DMS 273 treated with DMSO at 0.1 percent for 48 hours (cell line): ENCODE measurements around the gene EPHB3.
"Not testable (repeated sequence)": the region's sequence is repeated elsewhere in the genome, so short reads cannot be mapped to it uniquely, and the experiment has no call there.

Experiments
- DNase-seq: peaks from one replicate; lab custom pipeline; 2025; lab: John Stamatoyannopoulos, UW

EPHB3 gene

DNA sequence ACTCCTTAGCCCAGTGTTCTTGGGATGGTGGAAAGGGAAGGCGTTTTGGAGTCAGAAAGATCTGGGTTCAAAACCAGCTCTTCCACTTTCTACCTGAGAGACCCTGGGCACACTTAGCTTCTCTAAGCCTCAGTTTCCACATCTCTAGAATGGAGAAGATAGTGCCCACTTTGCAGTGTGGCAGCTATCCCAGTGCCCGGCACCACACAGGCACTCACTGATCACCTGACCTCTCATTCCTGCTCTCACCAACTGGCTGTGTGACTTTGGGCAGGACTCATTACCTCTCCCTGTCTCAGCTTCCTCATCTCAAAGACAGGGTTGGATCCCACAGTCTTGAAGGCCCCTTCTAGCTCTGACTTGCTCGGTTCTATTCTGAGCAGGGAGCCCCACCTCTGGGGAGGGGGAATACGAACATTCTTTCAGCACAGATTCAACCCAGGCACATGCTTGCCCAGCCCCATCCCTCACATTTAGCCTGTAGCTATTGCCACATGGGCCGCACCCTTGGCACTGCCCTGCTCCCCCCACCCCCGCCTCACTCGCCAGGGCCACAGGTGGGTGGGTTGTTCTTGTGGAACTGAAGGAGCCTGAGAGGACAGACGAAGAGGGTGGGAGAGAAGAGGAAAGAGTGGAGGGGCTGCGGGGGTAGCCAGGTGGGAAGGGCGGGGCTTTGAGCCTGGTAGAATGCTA, 39.2 kb downstream of the EPHB3 start:
- no peak for DNase-seq

GRCh38 chr3:184601576-184602371, 40.2 kb downstream of the EPHB3 start:
- no peak for DNase-seq

- DNase-seq, result no peak
Measured at GRCh38 chr3:184602372-184603150, 41.0 kb downstream of the EPHB3 start.

GRCh38 chr3:184603151-184604030, 41.8 kb downstream of the EPHB3 start:
- DNase-seq, result no peak

- no peak for DNase-seq
Measured at GRCh38 chr3:184604039-184604601, 42.5 kb downstream of the EPHB3 start.

DNA sequence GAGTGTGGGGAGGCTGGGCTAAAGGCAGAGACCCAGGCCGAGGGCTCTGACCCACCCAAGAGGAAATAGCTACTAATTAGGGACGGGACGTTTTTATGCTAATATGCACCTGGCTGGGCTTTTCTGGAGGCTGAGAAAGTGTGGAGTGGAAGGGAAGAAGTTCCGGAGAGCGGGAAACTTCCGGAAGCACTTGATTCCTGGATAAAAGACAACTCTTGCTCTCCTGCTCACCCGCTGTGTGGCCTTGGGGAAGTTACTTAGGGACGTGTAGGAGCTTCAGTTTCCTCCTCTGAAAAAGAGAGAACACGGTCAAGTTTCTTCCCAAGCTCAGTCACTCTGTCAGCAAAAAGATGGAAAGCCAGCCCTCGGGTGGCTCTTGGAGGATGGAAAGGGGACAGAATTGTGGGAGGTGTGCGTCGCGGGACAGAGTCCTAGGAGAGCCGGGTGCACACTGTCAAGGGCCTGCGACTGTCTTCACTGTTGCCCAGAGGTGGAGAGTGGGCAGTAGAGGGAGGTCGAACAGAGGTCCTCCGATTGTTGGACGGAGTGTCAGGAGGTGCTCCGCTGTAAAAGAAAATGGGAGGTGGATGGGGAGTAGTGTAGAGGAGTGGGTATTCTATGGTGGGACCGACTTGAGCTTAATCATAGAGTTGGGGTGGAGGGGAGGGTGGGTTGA, 43.2 kb downstream of the EPHB3 start:
- DNase-seq, result no peak

DNA sequence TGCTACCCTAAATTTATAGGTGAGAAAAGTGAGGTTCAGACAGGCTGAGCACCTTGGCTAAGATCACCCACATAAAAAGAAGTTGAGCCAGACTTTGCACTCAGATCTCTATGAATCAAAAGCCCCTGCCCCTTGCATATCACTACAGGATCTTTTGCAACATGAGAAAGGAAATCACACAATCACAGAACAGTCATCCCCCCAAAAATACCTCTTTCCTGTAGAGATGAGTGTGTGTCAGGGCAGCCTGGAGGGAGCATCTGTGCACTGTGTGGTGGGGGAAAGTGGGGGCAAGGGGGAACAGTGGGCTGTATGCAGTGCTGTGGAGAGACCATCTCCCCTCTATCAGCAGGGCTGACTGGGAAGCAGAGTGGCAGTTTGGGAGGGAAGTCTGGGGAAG, 46.6 kb downstream of the EPHB3 start:
- no peak for DNase-seq

- DNase-seq, result no peak
Measured at GRCh38 chr3:184609476-184610244, 48.1 kb downstream of the EPHB3 start.

GRCh38 chr3:184610245-184610871, 48.8 kb downstream of the EPHB3 start:
- DNase-seq, result no peak

DNA sequence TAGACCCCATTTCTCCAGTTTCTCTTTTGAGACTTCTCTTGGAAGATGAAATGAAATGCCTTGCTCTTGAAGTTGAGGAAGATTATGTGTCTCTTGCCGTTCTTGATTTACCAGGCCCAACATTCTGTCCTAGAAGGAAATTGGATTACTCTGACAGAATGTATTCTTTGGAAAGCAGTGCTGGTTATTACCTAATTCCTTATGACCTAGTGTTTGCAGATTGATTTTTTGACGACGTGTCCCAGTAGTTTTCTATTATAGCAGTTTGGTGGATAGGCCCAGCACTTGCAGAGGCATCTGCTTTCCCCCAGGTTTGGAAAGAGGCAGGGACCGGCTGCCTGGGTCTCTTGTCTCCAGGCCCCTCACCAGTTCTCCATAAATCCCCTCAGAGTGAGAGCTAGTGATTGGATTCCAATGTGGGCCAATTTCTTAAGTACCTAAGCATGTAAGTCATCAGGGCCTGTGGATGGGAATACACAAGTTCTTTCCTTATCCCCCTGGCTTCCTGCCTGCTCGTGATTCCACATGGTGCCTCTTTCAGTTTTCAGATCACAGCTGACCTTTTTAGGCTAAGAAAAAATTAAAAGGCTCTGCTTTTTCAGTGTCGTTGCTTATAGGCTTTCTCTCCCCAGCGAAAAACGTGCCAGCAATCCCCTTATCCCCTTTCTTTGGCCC, 50.2 kb downstream of the EPHB3 start:
- DNase-seq, result no peak

DNA sequence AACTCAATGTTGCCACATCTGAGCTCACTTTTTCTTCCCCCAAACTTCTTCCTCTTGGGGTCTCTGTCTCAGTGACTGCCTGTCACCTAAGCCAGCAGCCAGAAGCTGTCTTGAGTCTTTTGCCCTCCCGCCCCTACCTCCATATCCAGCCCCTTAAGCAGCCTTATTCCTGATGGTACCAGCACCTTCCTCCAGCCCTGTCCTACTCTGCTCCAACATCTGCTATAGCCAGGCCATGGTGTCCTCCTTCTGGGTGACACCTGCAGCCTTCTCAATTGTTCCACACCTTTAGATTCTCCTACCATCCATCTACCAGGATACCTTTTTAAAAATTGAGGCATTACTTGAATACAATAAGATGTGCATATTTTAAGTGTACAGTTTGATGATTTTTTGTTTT, 53.8 kb downstream of the EPHB3 start:
- DNase-seq, result no peak

DNA sequence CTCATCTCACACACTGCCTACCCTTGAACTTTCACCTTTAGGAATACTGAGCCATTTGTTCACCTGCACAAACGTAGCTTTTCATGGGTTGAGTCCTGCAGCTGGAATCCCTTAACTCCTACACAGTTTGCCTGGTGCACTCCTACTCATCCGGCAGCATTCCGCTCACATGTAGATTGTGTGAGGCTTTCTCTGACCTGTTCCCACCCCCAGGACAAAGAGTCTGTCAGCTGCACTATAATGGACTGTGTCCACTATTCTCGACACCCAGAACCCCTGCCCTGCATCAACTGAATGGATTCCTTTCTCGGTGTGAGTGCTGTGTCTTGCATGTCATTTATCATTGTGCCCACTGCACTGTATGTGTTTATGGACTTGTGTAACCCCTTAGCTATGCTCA, 54.9 kb downstream of the EPHB3 start:
- no peak for DNase-seq

GRCh38 chr3:184617306-184617705, 55.7 kb downstream of the EPHB3 start:
- not testable (repeated sequence) for DNase-seq

DNA sequence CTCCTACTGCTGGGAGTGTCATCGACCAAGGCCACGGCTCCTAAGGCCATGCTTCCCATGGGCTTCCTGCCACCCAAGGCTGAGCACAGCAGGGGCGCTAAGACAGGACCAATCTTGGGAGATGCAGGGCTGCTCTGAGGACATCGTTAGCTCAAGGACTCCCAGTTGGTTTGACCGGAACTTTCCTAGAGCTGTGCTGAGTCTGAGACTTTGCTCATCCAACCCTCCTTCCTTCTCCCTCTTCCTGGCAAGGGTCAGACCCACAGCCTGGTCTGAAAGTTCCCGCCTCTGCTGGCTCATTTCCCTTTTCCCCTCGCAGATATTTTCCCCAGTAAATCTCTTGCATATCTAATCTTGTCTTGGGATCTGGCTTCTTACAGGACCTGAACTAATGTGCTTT, 57.2 kb downstream of the EPHB3 start:
- DNase-seq, result no peak

GRCh38 chr3:184619369-184619768, 57.8 kb downstream of the EPHB3 start:
- DNase-seq, result no peak

- no peak for DNase-seq
Measured at GRCh38 chr3:184619787-184620430, 58.3 kb downstream of the EPHB3 start.

DNA sequence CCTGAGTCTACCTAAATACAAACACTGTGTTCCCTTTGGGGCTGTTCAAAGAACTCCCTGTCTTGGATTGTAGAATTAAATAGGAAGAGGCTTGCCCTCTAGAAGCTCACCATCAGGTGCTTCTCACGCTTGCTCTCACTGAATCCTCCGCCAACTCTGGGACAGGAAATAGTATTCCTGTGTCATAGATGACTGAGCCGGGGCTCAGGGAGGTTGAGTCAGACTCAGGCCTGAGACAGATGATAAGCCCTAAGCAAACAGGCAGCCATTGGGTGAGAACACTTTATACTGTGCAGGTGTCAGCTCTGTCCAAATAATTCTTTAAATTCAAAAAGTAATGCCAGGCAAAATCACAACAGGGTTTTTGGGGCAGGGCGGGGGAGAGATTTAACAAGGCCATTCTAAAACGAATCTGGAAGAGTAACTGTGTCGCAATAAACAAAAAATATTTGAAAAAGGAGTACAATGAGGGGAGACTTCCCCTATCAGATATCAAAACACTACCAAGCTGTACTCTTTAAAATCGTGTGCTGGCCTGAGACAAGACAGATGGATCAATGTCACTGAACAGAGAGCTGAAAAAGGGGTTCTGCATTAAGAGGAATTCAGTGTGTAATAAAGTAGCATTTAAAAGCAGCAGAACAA, 59.0 kb downstream of the EPHB3 start:
- no peak for DNase-seq

- DNase-seq, result not testable (repeated sequence)
Measured at GRCh38 chr3:184622156-184622555, 60.6 kb downstream of the EPHB3 start.
